HG03521 (cell line): ENCODE results near the gene TMEM154.
A peak's percentile ranks its signal among the peaks of the same experiment; 100 is the strongest.

Experiments
- ATAC-seq: cut with Tn5 transposase; IDR thresholded peaks from one replicate; pipeline ENCODE4 v1.9.1; 2021; ENCODE audit warnings: mild to moderate bottlenecking, moderate library complexity; ENCODE audit not compliant: unreplicated experiment

Gene TMEM154

GRCh38 chr4:152598454-152598853, 81.3 kb downstream of the TMEM154 start:
- ATAC-seq: no peak

- peak; percentile 86 for ATAC-seq
These were observed 84.5 kb downstream of the TMEM154 start for GRCh38 chr4:152594978-152595925.

- ATAC-seq: no peak
These were observed 85.7 kb downstream of the TMEM154 start for GRCh38 chr4:152594057-152594456.

- ATAC-seq: no peak
These were observed 87.9 kb downstream of the TMEM154 start for GRCh38 chr4:152591876-152592275.

GRCh38 chr4:152591396-152591795, 88.4 kb downstream of the TMEM154 start:
- ATAC-seq: no peak

GRCh38 chr4:152590179-152591031, 89.4 kb downstream of the TMEM154 start:
- no peak for ATAC-seq

GRCh38 chr4:152588869-152589268, 90.9 kb downstream of the TMEM154 start:
- no peak for ATAC-seq

GRCh38 chr4:152587127-152587526, 92.7 kb downstream of the TMEM154 start:
- no peak for ATAC-seq

GRCh38 chr4:152586668-152587067, 93.1 kb downstream of the TMEM154 start:
- no peak for ATAC-seq

- no peak for ATAC-seq
These were observed 94.8 kb downstream of the TMEM154 start for GRCh38 chr4:152585023-152585441.

GRCh38 chr4:152581536-152582160, 98.1 kb downstream of the TMEM154 start:
- ATAC-seq: no peak

GRCh38 chr4:152579916-152580315, 99.9 kb downstream of the TMEM154 start:
- no peak for ATAC-seq

- ATAC-seq: no peak
These were observed 100.6 kb downstream of the TMEM154 start for GRCh38 chr4:152579107-152579764.

GRCh38 chr4:152578670-152579069, 101.1 kb downstream of the TMEM154 start:
- ATAC-seq: no peak

GRCh38 chr4:152577708-152578396, 101.9 kb downstream of the TMEM154 start:
- peak; percentile 65 for ATAC-seq

GRCh38 chr4:152575533-152575932, 104.3 kb downstream of the TMEM154 start:
- ATAC-seq: no peak

GRCh38 chr4:152573861-152574260, 105.9 kb downstream of the TMEM154 start:
- ATAC-seq: no peak

GRCh38 chr4:152572417-152573086, 107.2 kb downstream of the TMEM154 start:
- peak; percentile 62 for ATAC-seq

GRCh38 chr4:152571770-152572169, 108.0 kb downstream of the TMEM154 start:
- ATAC-seq: no peak
